Immature natural killer cell (primary cell): Measurements from ENCODE around the gene ZNF831. TPM values are rescaled to one million over a fixed set of nuclear protein-coding genes. Genes with fewer than 3 reads are reported as not detected.

Experiments
- polyA plus RNA-seq, 3 donors: library from polyadenylated mRNA; unstranded; fragments of 300-500 nt; fragmentation: Illumina TruSeq; gene quantifications; one replicate each; pipeline ENCODE4 v1.2.3, GENCODE V29; 2021

The ZNF831 gene
- polyA plus RNA-seq, 3 donors from 2014 or later = 0.59 to 8.4 (median 2.0) TPM

Other genes with a start within 250 kb of the ZNF831 start
- 100 to 1,000 TPM in 1 of 3 donors, 10 to 100 TPM in 2; 67.1 to 104 (median 71.7) TPM for gene NELFCD, start 182.6 kb upstream of the ZNF831 start, polyA plus RNA-seq
- 10 to 100 TPM in 1 of 3 donors, 1 to 10 TPM in 2; 2.6 to 10.5 (median 5.8) TPM for gene CTSZ, start 156.6 kb upstream of the ZNF831 start, polyA plus RNA-seq
- gene TUBB1, start 144.4 kb upstream of the ZNF831 start, polyA plus RNA-seq = 10 to 100 TPM in 1 of 3 donors, 1 to 10 TPM in 2; 2.6 to 22.5 (median 4.3) TPM
- gene ATP5F1E, start 131.5 kb upstream of the ZNF831 start, polyA plus RNA-seq = 100 to 1,000 TPM in 1 of 3 donors, 10 to 100 TPM in 2; 43.3 to 138 (median 91.7) TPM
- gene PRELID3B, start 121.0 kb upstream of the ZNF831 start, polyA plus RNA-seq = 10 to 100 TPM; 31.5 to 43.3 (median 37.8) TPM
- gene EDN3, start 136.8 kb downstream of the ZNF831 start, polyA plus RNA-seq = not detected